Measurements from ENCODE around the gene SUPV3L1. TPM values are rescaled to one million over a fixed set of nuclear protein-coding genes. Genes with fewer than 3 reads are reported as not detected.

Gene SUPV3L1
- total RNA-seq, 1 experiment from 2014 or later = 57.3 TPM

DNA sequence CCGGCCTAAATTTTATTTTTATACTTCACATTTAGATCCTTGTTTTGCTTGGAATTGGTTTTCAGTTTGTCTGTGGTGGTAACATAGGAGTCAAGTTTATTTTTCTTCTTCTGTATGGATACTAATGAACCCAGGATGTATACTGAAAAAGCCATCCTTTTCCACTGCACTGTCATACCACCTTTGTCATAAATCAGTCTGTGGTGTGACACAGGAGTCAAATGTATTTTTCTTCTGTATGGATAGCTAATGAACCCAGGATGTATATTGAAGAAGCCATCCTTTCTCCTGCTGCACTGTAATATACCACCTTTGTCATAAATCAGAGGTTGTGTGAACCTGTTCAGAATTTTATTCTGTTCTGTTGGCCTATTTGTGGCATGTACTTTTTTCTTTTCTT is 34.7 kb upstream of the SUPV3L1 start:
- no peak overlapping the region for H3T11ph ChIP-seq (ENCODE audit: low read length)
- no peak overlapping the region for H2BK15ac ChIP-seq (ENCODE audit: low read depth, low read length)
- no peak for DNase-seq
- no peak overlapping the region for H3K23ac ChIP-seq (ENCODE audit: insufficient read length, low read depth, low read length)
- Mint-ChIP-seq H3K27me3 (ENCODE audit: low read depth) (no peaks in the 10 kb centered on the region; the same call in 1 of the 2 replicates), H3K36me3 (ENCODE audit: insufficient read depth in 1 of 3, low read depth in 3 of 3) (peaks cover 0 to 2% (median 0%) of the 10 kb centered on the region in 3 experiments; a peak in 2 of 7 replicates), H3K4me3 (no peak overlapping the region), H3K4me1 (no peaks in the 10 kb centered on the region), H3K9me3 (no peaks in the 10 kb centered on the region), H3K27ac (no peak overlapping the region)
- H2BK20ac ChIP-seq (ENCODE audit: low read depth, low read length, poor library complexity, severe bottlenecking) = no peak overlapping the region
- H4K8ac ChIP-seq (replicated peaks; ENCODE audit: insufficient read length, low read depth, low read length) = no peak overlapping the region
- no peak overlapping the region for H3K4me2 ChIP-seq (ENCODE audit: insufficient read depth, insufficient read length, low read length)
- no peaks in the 10 kb centered on the region for H3K27me3 ChIP-seq (ENCODE audit: insufficient read depth, low read length)
- no CpG with 5 or more reads among the region's 1 CpG for WGBS (ENCODE audit: extremely low coverage, insufficient read length, low lambda C conversion rate)
- no peak overlapping the region for H4K91ac ChIP-seq (ENCODE audit: insufficient read length, low read depth, low read length)
- H3K4me1 ChIP-seq (ENCODE audit: insufficient read depth, low read length) = no peaks in the 10 kb centered on the region
- no peak overlapping the region for H2AFZ ChIP-seq (ENCODE audit: low read length)
- H2BK120ac ChIP-seq (ENCODE audit: low read depth, low read length, poor library complexity, severe bottlenecking) = no peak overlapping the region
- H3K14ac ChIP-seq (ENCODE audit: insufficient read depth, low read length) = no peak overlapping the region
- H3K79me2 ChIP-seq (ENCODE audit: insufficient read depth, low read length) = no peaks in the 10 kb centered on the region; the same call in 1 of the 2 replicates
- no peak overlapping the region for H2AK5ac ChIP-seq (ENCODE audit: insufficient read length, low read length)
- H3K79me1 ChIP-seq (ENCODE audit: insufficient read depth, low read depth, low read length, poor library complexity, severe bottlenecking) = no peaks in the 10 kb centered on the region
- H3K27ac ChIP-seq (ENCODE audit: insufficient read length, low read depth, low read length) = no peak overlapping the region
- TF ChIP-seq CTCF (conservative IDR thresholded peaks at IDR 0.05) = no peak
- H4K20me1 ChIP-seq (ENCODE audit: control insufficient read depth, insufficient read depth, insufficient read length) = no peaks in the 10 kb centered on the region
- no peaks in the 10 kb centered on the region for H3K9me3 ChIP-seq (ENCODE audit: control insufficient read depth, low read depth, low read length)
- no peak overlapping the region for H2BK5ac ChIP-seq (ENCODE audit: insufficient read length, low read length)
- H3K56ac ChIP-seq (ENCODE audit: insufficient read length, low read depth, low read length) = no peak overlapping the region
- no peak overlapping the region for H4K5ac ChIP-seq (ENCODE audit: insufficient read length, low read depth, low read length)
- no peak overlapping the region for H3K9ac ChIP-seq (ENCODE audit: extremely low read depth, insufficient read length, low read length)
- H3K18ac ChIP-seq (ENCODE audit: insufficient read length, low read depth, low read length) = no peak overlapping the region
- H2BK12ac ChIP-seq (ENCODE audit: insufficient read length, low read depth, low read length) = no peak overlapping the region
- no peaks in the 10 kb centered on the region for H3K23me2 ChIP-seq (ENCODE audit: insufficient read length, low read depth, low read length, poor library complexity, severe bottlenecking)
- H3K4ac ChIP-seq (ENCODE audit: low read depth, low read length) = no peak overlapping the region

Measured in H9 (cell line).